Stimulated activated naive CD8-positive, alpha-beta T cell treated with anti-CD3 and anti-CD28 coated beads, Interleukin-15, amount 100 ng/mL, for 72 hours (primary cell): Measurements from ENCODE around the gene RCSD1.
"Not testable (repeated sequence)": the region's sequence is repeated elsewhere in the genome, so short reads cannot be mapped to it uniquely, and the experiment has no call there.

ENCODE experiments used
- ATAC-seq: fragments of 150-1000 bp; cut with Tn5 transposase; 2 replicates; pipeline ENCODE4 v1.10.0; 2021; ENCODE audit warnings: mild to moderate bottlenecking, moderate library complexity
- DNase-seq, 2 donors: peaks; one replicate each; pipeline ENCODE4 v3.0.0; 2021 to 2022
- H3K27ac Mint-ChIP-seq, 2 donors: one replicate each; pipeline ENCODE4 v1.8.0; 2022; ENCODE audit warnings: mild to moderate bottlenecking in 2 of 2, mixed read lengths in 2 of 2, moderate library complexity in 2 of 2
- H3K27me3 Mint-ChIP-seq: one replicate; pipeline ENCODE4 v1.8.0; 2022; ENCODE audit warnings: mixed read lengths
- H3K4me1 Mint-ChIP-seq: one replicate; pipeline ENCODE4 v1.8.0; 2022; ENCODE audit warnings: mild to moderate bottlenecking, mixed read lengths
- H3K4me3 Mint-ChIP-seq, 2 donors: one replicate each; pipeline ENCODE4 v1.8.0; 2022; ENCODE audit warnings: mild to moderate bottlenecking in 2 of 2, mixed read lengths in 2 of 2, moderate library complexity in 1 of 2
- H3K9me3 Mint-ChIP-seq, 2 donors: one replicate each; pipeline ENCODE4 v1.8.0; 2022; ENCODE audit warnings: mixed read lengths in 2 of 2

The RCSD1 gene

GRCh38 chr1:167717351-167717750 lies 87.3 kb downstream of the RCSD1 start:
- Mint-ChIP-seq H3K27me3 (peaks cover 6% of the 10 kb centered on the region), H3K9me3 (no peaks in the 10 kb centered on the region), H3K27ac (no peak overlapping the region), H3K4me3 (peak overlapping the region; percentile 12 to 93), H3K4me1 (peaks cover 60% of the 10 kb centered on the region)
- DNase-seq = no peak
- no peak for ATAC-seq

GRCh38 chr1:167718914-167719691 lies 89.1 kb downstream of the RCSD1 start:
- peak overlapping the region in 1 of 2 donors; percentile 0 for H3K27ac Mint-ChIP-seq
- H3K9me3 Mint-ChIP-seq = no peaks in the 10 kb centered on the region
- peak overlapping the region; percentile 1 to 31 for H3K4me3 Mint-ChIP-seq
- peaks cover 48% of the 10 kb centered on the region for H3K4me1 Mint-ChIP-seq
- peaks cover 6% of the 10 kb centered on the region for H3K27me3 Mint-ChIP-seq
- ATAC-seq (no peak), DNase-seq (no peak)

- not testable (repeated sequence) for DNase-seq, H3K27ac Mint-ChIP-seq, H3K27me3 Mint-ChIP-seq, H3K9me3 Mint-ChIP-seq, ATAC-seq
- Mint-ChIP-seq H3K4me3 (peak overlapping the region; percentile 1 to 31), H3K4me1 (peaks cover 41% of the 10 kb centered on the region)
Observed at GRCh38 chr1:167719715-167720421, 89.8 kb downstream of the RCSD1 start.

DNA sequence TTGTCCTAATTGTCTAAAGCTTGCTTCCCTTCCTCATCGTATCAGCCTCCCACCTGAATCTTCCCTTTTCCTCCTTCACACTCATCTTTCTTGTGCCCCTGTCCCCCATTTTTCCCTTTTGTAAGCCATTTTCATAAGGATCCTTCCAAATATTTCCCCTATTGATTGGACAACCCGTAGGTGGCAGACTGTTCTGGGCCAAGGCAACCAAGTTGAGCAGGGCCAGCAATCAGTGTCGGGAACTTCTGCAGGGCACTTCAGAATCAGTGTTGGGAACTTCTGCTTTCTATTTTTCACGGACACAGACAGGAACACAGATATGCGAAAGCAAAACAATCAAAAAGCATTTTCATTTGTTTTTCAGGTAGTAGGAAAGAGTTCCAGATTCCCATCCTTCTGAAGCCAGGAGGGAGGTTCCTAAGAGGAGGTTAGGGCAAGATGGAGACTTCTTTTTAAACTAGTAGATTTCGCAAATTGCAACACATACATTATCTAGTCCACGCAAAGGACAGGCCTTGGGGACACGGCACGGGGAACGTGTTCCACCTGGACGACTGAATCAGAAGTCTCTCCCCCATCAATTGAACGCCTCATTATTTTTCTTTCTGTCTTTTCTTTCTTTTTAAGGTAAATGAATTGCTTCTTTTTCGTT lies 91.1 kb downstream of the RCSD1 start:
- H3K9me3 Mint-ChIP-seq = no peaks in the 10 kb centered on the region
- H3K4me3 Mint-ChIP-seq = peak overlapping the region; percentile 94 to 95
- peaks cover 37% of the 10 kb centered on the region for H3K4me1 Mint-ChIP-seq
- H3K27ac Mint-ChIP-seq = peak overlapping the region in 1 of 2 donors; percentile 10
- no peak for DNase-seq
- peaks cover 6% of the 10 kb centered on the region for H3K27me3 Mint-ChIP-seq
- no peak for ATAC-seq

GRCh38 chr1:167721617-167722151 lies 91.7 kb downstream of the RCSD1 start, which contains the start of gene MPZL1:
Gene MPZL1 (plus strand): TSS chr1:167721982. CDS start chr1:167722152, 170 bp downstream.
- H3K4me1 Mint-ChIP-seq = peaks cover 40% of the 10 kb centered on the region
- H3K4me3 Mint-ChIP-seq = peak within 1 kb of the TSS; percentile 94 to 95
- peaks cover 6% of the 10 kb centered on the region for H3K27me3 Mint-ChIP-seq
- DNase-seq (peak; percentile 93), ATAC-seq (peak; percentile 97)
- peak within 1 kb of the TSS; percentile 36 to 91 for H3K27ac Mint-ChIP-seq
- no peaks in the 10 kb centered on the region for H3K9me3 Mint-ChIP-seq

DNA sequence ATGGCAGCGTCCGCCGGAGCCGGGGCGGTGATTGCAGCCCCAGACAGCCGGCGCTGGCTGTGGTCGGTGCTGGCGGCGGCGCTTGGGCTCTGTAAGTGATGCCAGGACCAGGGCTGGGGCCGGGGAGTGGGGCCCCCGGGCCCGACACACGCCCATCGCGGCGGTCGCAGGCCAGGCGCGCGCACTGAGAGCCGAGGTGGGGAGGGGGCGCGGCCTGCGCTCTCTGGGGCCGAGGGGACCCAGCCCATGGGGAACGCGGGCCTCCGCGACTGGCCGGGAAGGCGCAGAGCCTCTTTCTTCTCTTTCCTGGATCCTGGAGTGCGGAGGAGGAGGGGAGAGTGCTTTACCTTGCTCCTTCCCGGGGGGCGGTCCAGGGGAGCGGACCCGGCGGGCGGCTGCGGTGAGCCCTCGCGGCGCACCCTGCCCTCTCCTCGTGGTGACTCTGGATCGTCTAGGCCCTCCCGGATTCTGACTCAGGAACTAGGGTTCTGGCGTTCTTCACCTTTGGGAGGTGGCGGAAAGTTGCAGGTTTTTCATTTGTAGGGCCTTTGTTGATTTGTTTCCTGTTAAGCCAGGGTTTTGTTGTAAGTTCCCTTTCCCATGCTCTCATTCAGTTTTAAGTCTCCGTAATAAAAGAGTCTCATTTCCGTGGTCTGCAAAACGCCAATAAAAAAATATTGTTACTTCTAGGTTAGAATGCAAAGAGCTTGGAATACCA lies 92.3 kb downstream of the RCSD1 start:
- no peaks in the 10 kb centered on the region for H3K9me3 Mint-ChIP-seq
- peaks cover 35% of the 10 kb centered on the region for H3K4me1 Mint-ChIP-seq
- ATAC-seq = peak; percentile 74
- peak overlapping the region; percentile 94 to 95 for H3K4me3 Mint-ChIP-seq
- H3K27me3 Mint-ChIP-seq = peaks cover 6% of the 10 kb centered on the region
- H3K27ac Mint-ChIP-seq = peak overlapping the region; percentile 13 to 36
- DNase-seq = no peak

DNA sequence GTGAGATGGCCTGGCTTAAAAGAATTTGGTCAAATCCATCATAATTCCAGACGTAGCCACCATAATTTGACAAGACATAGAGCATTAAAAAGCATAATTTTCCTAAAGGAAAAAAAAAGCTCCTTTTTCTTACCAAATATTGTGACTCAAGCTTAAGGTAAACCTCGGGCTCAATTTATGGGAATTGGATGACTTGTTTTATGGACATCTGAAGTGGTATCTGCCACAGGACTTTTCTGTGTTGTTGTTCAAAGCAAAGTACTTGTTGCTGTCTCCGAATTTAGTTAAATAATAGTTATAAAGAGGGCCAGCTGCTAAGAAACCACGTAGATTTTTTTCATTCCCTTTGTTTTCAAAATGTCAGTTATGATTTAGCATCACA lies 92.8 kb downstream of the RCSD1 start:
- Mint-ChIP-seq H3K4me3 (peak overlapping the region; percentile 94 to 95), H3K9me3 (no peaks in the 10 kb centered on the region), H3K27me3 (peaks cover 6% of the 10 kb centered on the region), H3K27ac (no peak overlapping the region), H3K4me1 (peaks cover 35% of the 10 kb centered on the region)
- ATAC-seq (no peak), DNase-seq (no peak)

- H3K27me3 Mint-ChIP-seq = peaks cover 6% of the 10 kb centered on the region
Observed at GRCh38 chr1:167723707-167724323, 93.8 kb downstream of the RCSD1 start.

GRCh38 chr1:167726008-167726407 lies 96.0 kb downstream of the RCSD1 start:
- DNase-seq (no peak), ATAC-seq (no peak)
- Mint-ChIP-seq H3K27ac (peak overlapping the region; percentile 4 to 48), H3K4me1 (peaks cover 17% of the 10 kb centered on the region), H3K4me3 (no peak overlapping the region), H3K9me3 (no peaks in the 10 kb centered on the region), H3K27me3 (peaks cover 2% of the 10 kb centered on the region)

More at GRCh38 chr1:167723707-167724323, 93.8 kb downstream of the RCSD1 start:
- peak overlapping the region in 1 of 2 donors; percentile 95 for H3K4me3 Mint-ChIP-seq
- no peak for DNase-seq
- peaks cover 35% of the 10 kb centered on the region for H3K4me1 Mint-ChIP-seq
- no peak overlapping the region for H3K27ac Mint-ChIP-seq
- ATAC-seq = no peak
- no peaks in the 10 kb centered on the region for H3K9me3 Mint-ChIP-seq

GRCh38 chr1:167728818-167729410 lies 98.9 kb downstream of the RCSD1 start:
- ATAC-seq = no peak
- H3K4me3 Mint-ChIP-seq = no peak overlapping the region
- H3K9me3 Mint-ChIP-seq = no peaks in the 10 kb centered on the region

GRCh38 chr1:167734227-167734626 lies 104.2 kb downstream of the RCSD1 start:
- H3K9me3 Mint-ChIP-seq = no peaks in the 10 kb centered on the region
- DNase-seq (no peak), ATAC-seq (no peak)
- no peaks in the 10 kb centered on the region for H3K4me1 Mint-ChIP-seq
- no peak overlapping the region for H3K4me3 Mint-ChIP-seq
- no peak overlapping the region for H3K27ac Mint-ChIP-seq
- no peaks in the 10 kb centered on the region for H3K27me3 Mint-ChIP-seq

More at GRCh38 chr1:167728818-167729410, 98.9 kb downstream of the RCSD1 start:
- Mint-ChIP-seq H3K27me3 (no peaks in the 10 kb centered on the region), H3K27ac (no peak overlapping the region), H3K4me1 (peaks cover 6% of the 10 kb centered on the region)
- DNase-seq = no peak

GRCh38 chr1:167734841-167735240 lies 104.8 kb downstream of the RCSD1 start:
- DNase-seq (no peak), ATAC-seq (no peak)
- Mint-ChIP-seq H3K4me1 (no peaks in the 10 kb centered on the region), H3K27ac (no peak overlapping the region), H3K4me3 (no peak overlapping the region), H3K27me3 (no peaks in the 10 kb centered on the region), H3K9me3 (no peaks in the 10 kb centered on the region)

DNA sequence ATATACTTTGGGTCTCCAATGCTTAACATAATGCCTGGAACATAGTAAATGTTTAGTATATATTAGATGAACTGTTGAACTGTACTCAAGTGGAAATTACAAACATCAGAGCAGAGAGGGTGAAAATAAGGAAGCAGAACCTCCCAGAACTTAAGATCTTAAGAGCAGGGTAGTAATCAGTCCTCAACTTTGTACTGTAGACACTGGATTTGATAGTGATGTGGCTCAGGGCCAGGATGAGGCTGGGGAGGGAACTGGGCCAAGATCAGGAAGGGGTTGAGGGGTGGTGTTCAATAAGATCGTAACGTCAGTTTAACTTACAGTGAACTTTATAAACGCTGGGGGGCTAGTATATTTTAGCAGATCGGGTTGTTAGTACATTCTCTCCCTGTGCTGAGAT lies 107.1 kb downstream of the RCSD1 start:
- Mint-ChIP-seq H3K4me1 (no peaks in the 10 kb centered on the region), H3K4me3 (no peak overlapping the region), H3K9me3 (no peaks in the 10 kb centered on the region), H3K27me3 (no peaks in the 10 kb centered on the region), H3K27ac (no peak overlapping the region)
- ATAC-seq (no peak), DNase-seq (no peak)

DNA sequence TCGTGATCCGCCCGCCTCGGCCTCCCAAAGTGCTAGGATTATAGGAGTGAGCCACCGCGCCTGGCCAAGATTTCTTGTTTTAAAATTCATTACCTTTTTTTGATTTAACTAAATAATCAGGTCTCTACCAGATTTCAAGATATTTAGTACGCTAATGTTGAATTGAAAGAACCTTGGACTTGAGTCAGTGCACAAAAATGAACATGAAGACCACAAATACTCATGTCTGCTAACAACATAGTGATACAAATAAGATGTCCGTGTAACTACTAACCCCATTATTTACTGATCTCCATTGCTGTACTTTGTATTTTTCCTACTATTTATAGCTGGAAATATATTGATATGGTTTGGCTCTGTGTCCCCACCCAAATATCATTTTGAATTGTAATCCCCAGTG lies 108.1 kb downstream of the RCSD1 start:
- ATAC-seq (no peak), DNase-seq (no peak)
- Mint-ChIP-seq H3K4me1 (no peaks in the 10 kb centered on the region), H3K27ac (no peak overlapping the region), H3K27me3 (no peaks in the 10 kb centered on the region), H3K4me3 (no peak overlapping the region), H3K9me3 (no peaks in the 10 kb centered on the region)
